ENCODE results near the gene RB1.

Gene RB1

GRCh38 chr13:48500652-48501197, 197.2 kb downstream of the RB1 start:
- DNase-seq: no peak

DNA sequence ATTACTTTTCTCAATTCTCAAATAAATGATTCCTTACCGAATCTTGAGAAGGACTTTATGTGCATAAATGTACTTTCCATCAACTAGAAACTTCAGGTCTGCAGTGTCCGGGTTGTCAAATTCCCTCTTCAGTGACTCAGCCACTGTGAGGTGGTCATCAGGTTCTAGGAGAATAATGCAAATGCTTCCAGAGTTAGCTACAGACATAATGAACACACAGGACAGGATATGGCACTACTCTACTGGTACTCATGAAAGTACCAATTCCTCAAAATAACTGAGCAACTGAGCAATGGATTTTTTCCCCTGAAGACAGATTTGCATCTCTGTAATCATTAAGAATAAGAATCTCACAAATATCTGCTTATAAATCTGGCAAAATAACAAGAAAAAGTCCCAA, 198.2 kb downstream of the RB1 start:
- DNase-seq: no peak

GRCh38 chr13:48502601-48503319, 199.2 kb downstream of the RB1 start:
- no peak for DNase-seq

- DNase-seq: no peak
Observed at GRCh38 chr13:48504606-48505005, 201.1 kb downstream of the RB1 start.

- DNase-seq: no peak
Observed at GRCh38 chr13:48505012-48505411, 201.5 kb downstream of the RB1 start.

- DNase-seq: no peak
Observed at GRCh38 chr13:48505597-48506091, 202.1 kb downstream of the RB1 start.

DNA sequence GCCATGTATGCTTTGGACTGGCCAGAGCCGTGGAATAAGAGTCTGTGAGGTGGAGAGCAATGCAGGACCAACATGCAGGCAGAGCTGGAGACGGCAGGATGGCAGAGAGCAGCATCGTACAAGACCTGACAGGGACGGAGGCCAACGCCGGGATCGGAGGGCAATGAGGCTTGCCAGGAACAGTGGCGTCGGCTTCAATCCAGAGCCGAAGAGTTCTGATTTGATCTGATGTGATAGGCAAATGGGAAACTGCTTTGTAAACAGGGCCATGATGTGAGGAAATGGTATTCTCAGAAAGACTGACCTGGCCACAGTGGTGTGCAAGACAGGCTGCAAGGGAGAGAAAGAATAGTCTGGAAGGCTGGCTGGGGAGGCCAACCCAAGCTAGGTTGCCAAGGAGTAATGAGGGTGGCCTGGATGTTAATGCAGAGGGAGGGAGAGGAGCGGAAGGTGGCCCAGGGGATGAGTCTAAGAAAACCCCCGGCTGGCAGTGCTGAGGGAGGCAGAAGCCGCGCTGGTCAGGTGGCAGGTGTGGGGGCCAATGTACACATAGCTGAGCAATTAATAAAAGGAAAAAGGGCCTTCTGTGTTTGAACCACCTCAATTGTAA, 202.6 kb downstream of the RB1 start:
- no peak for DNase-seq

- no peak for DNase-seq
Observed at GRCh38 chr13:48507021-48507420, 203.5 kb downstream of the RB1 start.

DNA sequence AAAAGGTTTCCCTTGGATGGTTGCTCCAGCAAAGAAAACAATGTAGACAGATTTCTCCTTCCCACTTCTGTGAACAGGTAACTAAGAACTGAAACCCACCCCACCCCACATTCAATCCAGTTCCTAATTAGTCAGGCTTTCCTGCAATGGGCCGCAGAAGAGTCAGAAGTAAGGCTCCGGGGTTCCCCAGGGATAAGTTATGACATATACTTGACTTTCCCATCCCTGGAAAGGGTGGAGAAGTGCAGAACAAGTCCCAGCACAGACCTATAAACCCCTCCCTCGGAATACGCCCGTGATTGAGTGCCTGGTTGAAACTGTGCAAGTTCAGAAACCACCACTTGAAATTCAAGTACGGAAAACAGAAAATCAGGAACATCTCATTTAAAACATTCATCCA, 204.5 kb downstream of the RB1 start:
- DNase-seq: no peak

DNA sequence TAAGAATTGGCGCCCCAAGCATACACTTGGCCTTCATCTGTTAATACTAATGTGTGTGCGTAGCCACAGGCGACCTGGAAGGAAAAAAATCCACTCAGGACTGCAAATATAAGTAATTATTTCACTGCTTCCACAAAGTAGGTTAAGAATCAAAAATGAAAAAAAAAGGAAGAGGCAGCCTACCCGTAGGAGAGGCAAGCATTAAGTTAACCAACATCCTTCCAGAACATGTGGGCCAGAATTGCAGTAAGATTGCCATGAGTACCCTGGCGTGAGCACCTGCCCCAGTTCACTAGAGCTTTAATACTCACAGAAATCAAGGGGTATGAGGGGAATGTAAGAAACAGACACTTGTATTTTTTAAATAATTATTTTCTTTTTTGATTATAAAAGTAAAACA, 207.1 kb downstream of the RB1 start:
- no peak for DNase-seq

- no peak for DNase-seq
Observed at GRCh38 chr13:48511621-48512230, 208.2 kb downstream of the RB1 start.

DNA sequence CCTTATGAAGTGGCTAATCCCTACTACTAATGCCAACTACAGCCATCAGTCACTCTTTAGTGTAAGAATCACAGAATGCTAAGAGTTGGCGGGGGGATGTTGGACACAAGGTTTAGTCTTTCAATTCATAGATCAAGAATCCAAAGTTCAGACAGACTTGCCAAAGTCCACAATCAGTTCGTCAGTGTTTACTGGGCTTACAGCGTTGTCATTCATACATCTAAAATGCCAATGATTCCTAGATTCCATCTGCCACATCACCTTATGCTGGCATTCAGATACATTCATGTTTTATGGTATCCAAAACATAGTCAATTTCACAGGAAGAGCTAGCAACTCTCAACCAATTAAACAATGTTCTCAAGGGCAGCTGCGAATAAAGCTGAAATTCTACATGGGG, 211.2 kb downstream of the RB1 start:
- no peak for DNase-seq

- DNase-seq: peak; percentile 34
Observed at GRCh38 chr13:48515732-48516131, 212.2 kb downstream of the RB1 start.

GRCh38 chr13:48518083-48518482, 214.5 kb downstream of the RB1 start:
- no peak for DNase-seq

DNA sequence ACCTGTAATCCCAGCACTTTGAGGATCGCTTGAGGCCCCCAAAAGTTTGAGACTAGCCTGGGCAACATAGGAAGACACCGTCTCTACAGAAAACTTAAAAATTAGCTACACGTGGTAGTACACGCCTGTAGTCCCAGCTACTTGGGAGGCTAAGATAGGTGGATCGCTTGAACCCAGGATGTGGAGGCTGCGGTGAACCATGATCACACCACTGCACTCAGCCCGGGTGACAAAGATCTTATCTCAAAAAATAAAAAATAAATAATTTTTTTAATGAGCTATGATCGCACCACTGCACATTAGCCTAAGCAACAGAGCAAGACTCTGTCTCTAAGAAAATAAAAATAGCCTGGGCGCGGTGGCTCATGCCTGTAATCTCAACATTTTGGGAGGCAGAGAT, 222.7 kb downstream of the RB1 start:
- no peak for DNase-seq

DNA sequence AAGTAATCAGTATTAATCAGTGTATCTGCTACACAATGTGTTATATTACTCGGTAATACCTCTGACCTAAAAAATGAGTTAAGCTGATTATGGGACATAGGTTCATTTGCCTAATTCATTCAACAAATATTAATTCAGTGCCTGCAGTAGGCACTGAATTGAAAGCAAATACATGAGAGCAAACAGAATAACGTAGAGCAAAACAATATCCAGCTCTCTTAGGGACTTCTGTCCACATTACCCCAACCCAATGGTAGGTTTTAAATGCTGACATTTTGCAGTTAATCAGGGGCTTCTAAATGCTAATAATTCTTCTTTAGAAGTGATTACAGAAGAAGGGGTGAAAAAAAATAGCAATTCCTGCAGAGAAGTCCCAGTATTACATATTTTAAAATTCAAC, 224.4 kb downstream of the RB1 start:
- no peak for DNase-seq

DNA sequence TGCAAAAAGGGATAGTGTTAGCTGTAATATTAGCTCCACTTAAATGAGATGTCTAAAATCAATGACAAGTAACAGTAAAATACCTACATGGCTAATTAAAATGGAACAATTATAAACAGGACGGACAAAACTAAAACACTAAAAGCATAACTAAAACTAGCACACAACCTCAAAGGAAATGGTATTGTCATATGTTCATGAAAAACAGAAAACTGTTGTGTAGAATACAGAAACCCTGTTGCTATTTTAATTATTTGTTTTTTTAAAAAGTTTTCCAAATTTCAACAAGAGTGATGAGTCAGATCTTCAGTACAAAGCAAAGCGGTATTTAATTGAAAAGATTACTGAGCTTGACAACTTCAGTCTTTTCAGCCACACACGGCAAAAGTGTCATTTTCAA, 225.2 kb downstream of the RB1 start:
- DNase-seq: no peak

GRCh38 chr13:48530833-48531232, 227.3 kb downstream of the RB1 start:
- no peak for DNase-seq
